Measurements from ENCODE around the gene PI4KA. TPM values are rescaled to one million over a fixed set of nuclear protein-coding genes. Genes with fewer than 3 reads are reported as not detected.

PI4KA gene
- total RNA-seq, 1 experiment from 2014 or later: 65.8 TPM

DNA sequence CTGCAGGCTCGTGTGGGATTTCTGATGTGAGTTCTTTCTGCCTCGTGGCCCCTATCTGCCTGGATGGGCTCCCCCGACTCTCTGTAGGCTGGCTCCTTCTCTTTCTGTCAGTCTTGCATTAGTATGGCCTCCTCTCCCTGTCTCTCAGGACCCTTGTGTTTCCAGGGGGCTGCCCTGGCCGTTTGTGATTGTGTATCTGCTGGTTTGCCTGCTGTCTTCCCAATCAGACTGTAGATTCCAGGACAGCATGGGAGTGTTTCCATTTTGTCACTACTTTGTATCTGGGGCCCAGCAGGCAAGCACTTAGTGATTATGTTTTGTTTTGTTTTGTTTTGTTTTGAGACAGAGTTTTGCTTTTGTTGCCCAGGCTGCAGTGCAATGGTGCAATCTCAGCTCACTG lies 25.8 kb upstream of the PI4KA start:
- Histone ChIP-seq H2AK5ac (ENCODE audit: insufficient read length, low read length) (no peak overlapping the region), H3K9me3 (ENCODE audit: control insufficient read depth, low read depth, low read length) (no peaks in the 10 kb centered on the region), H3K4ac (ENCODE audit: low read depth, low read length) (no peak overlapping the region), H3K23ac (ENCODE audit: insufficient read length, low read depth, low read length) (no peak overlapping the region), H3K4me2 (ENCODE audit: insufficient read depth, insufficient read length, low read length) (no peak overlapping the region), H3K27me3 (ENCODE audit: insufficient read depth, low read length) (no peaks in the 10 kb centered on the region), H4K20me1 (ENCODE audit: control insufficient read depth, insufficient read depth, insufficient read length) (no peaks in the 10 kb centered on the region), H3K9ac (ENCODE audit: extremely low read depth, insufficient read length, low read length) (no peak overlapping the region), H2BK15ac (ENCODE audit: low read depth, low read length) (no peak overlapping the region), H4K91ac (ENCODE audit: insufficient read length, low read depth, low read length) (no peak overlapping the region), H2BK5ac (ENCODE audit: insufficient read length, low read length) (no peak overlapping the region), H3K56ac (ENCODE audit: insufficient read length, low read depth, low read length) (no peak overlapping the region), H2BK12ac (ENCODE audit: insufficient read length, low read depth, low read length) (no peak overlapping the region), H3K18ac (ENCODE audit: insufficient read length, low read depth, low read length) (no peak overlapping the region), H3K14ac (ENCODE audit: insufficient read depth, low read length) (no peak overlapping the region), H3K4me1 (ENCODE audit: insufficient read depth, low read length) (no peaks in the 10 kb centered on the region), H3K27ac (ENCODE audit: insufficient read length, low read depth, low read length) (no peak overlapping the region), H4K8ac (replicated peaks; ENCODE audit: insufficient read length, low read depth, low read length) (no peak overlapping the region), H3K79me1 (ENCODE audit: insufficient read depth, low read depth, low read length, poor library complexity, severe bottlenecking) (no peaks in the 10 kb centered on the region), H2BK20ac (ENCODE audit: low read depth, low read length, poor library complexity, severe bottlenecking) (no peak overlapping the region), H2BK120ac (ENCODE audit: low read depth, low read length, poor library complexity, severe bottlenecking) (no peak overlapping the region), H3K79me2 (ENCODE audit: insufficient read depth, low read length) (no peaks in the 10 kb centered on the region), H3K23me2 (ENCODE audit: insufficient read length, low read depth, low read length, poor library complexity, severe bottlenecking) (no peaks in the 10 kb centered on the region), H3T11ph (ENCODE audit: low read length) (no peak overlapping the region), H4K5ac (ENCODE audit: insufficient read length, low read depth, low read length) (no peak overlapping the region), H2AFZ (ENCODE audit: low read length) (no peak overlapping the region)
- Mint-ChIP-seq H3K36me3 (ENCODE audit: insufficient read depth in 1 of 3, low read depth in 3 of 3) (peaks cover 3 to 55% (median 25%) of the 10 kb centered on the region in 3 experiments; a peak in 5 of 7 replicates), H3K27ac (no peak overlapping the region), H3K4me1 (peaks cover 3 to 4% of the 10 kb centered on the region in 2 experiments; a peak in 1 of 4 replicates), H3K9me3 (no peaks in the 10 kb centered on the region), H3K4me3 (no peak overlapping the region; a peak in 1 of 5 replicates), H3K27me3 (ENCODE audit: low read depth) (no peaks in the 10 kb centered on the region)
- DNase-seq: no peak
- no CpG with 5 or more reads among the region's 4 CpGs for WGBS (ENCODE audit: extremely low coverage, insufficient read length, low lambda C conversion rate)
- TF ChIP-seq, protein P1, sequence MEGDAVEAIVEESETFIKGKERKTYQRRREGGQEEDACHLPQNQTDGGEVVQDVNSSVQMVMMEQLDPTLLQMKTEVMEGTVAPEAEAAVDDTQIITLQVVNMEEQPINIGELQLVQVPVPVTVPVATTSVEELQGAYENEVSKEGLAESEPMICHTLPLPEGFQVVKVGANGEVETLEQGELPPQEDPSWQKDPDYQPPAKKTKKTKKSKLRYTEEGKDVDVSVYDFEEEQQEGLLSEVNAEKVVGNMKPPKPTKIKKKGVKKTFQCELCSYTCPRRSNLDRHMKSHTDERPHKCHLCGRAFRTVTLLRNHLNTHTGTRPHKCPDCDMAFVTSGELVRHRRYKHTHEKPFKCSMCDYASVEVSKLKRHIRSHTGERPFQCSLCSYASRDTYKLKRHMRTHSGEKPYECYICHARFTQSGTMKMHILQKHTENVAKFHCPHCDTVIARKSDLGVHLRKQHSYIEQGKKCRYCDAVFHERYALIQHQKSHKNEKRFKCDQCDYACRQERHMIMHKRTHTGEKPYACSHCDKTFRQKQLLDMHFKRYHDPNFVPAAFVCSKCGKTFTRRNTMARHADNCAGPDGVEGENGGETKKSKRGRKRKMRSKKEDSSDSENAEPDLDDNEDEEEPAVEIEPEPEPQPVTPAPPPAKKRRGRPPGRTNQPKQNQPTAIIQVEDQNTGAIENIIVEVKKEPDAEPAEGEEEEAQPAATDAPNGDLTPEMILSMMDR (conservative IDR thresholded peaks at IDR 0.05): no peak
